ENCODE results near the gene NLGN4X. TPM values are rescaled to one million over a fixed set of nuclear protein-coding genes. Genes with fewer than 3 reads are reported as not detected.

NLGN4X gene
- polyA plus RNA-seq, 1 of the 3 experiments (the other 2 are of a cell fraction) = 0.05 TPM

GRCh38 chrX:5916945-5917344, 311.7 kb downstream of the NLGN4X start:
- POLR2A ChIA-PET = no interaction called here
- H3K4me3 ChIP-seq (ENCODE audit: low read depth in 2 of 2, low read length in 1 of 2) = no peak overlapping the region

DNA sequence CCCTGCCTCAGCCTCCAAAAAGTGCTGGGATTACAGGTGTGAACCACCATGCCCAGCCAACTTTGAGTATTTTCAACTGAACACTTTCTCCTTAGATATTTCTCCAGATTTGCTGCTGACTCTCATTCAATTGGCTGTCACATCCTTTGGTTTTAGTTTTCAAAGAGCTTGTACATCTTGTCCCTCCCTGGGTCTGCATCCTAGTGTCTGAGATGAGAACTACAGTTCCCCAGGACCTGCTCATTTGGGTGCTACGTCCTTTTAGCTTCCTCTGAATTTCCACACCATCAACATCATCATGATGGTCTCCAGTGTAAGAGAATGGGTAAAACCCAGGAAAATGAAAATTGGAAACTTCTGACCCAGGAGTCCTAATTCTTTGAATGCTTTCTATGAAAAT, 312.9 kb downstream of the NLGN4X start:
- no peak for DNase-seq
- H3K36me3 ChIP-seq (replicated peaks in 1 of 2; ENCODE audit: control insufficient read depth in 1 of 2, insufficient read depth in 2 of 2, low read length in 1 of 2) = no peaks in the 10 kb centered on the region
- H2AFZ ChIP-seq (ENCODE audit: low read depth) = no peak overlapping the region
- CTCF ChIA-PET = no interaction called here
- no peaks in the 10 kb centered on the region for H3K9me3 ChIP-seq
- no peak overlapping the region for H3K9ac ChIP-seq
- TF ChIP-seq TAF1 (IDR thresholded peaks at IDR 0.05; ENCODE audit: borderline replicate concordance, low read depth, low read length) = no peak
- no peak for TF ChIP-seq MXI1 (IDR thresholded peaks at IDR 0.05; ENCODE audit: low read depth, low read length)
- no peak for TF ChIP-seq RAD21 (IDR thresholded peaks at IDR 0.05; ENCODE audit: low read length)
- no peak for TF ChIP-seq FOXM1 (IDR thresholded peaks at IDR 0.05; ENCODE audit: low read depth)
- no peak for TF ChIP-seq USF1 (IDR thresholded peaks at IDR 0.05; ENCODE audit: borderline replicate concordance, low read depth)
- TF ChIP-seq JUND (IDR thresholded peaks at IDR 0.05) = no peak
- H3K4me3 ChIP-seq (ENCODE audit: low read depth in 2 of 2, low read length in 1 of 2) = no peak overlapping the region
- 9% methylated on average over 1 of the region's 1 CpG for WGBS (ENCODE audit: low lambda C conversion rate)
- H3K4me1 ChIP-seq (ENCODE audit: control insufficient read depth in 1 of 2, insufficient read depth in 2 of 2, low read depth in 1 of 2, low read length in 1 of 2) = no peaks in the 10 kb centered on the region
- no peaks in the 10 kb centered on the region for H3F3A ChIP-seq (replicated peaks; ENCODE audit: insufficient read depth)
- H4K20me1 ChIP-seq (ENCODE audit: insufficient read depth) = no peaks in the 10 kb centered on the region
- no peaks in the 10 kb centered on the region for H3K27me3 ChIP-seq (ENCODE audit: insufficient read depth)
- POLR2A ChIA-PET = no interaction called here
- H3K4me2 ChIP-seq = no peak overlapping the region
- no peak overlapping the region for H3K27ac ChIP-seq (ENCODE audit: low read depth in 2 of 2, low read length in 1 of 2)
- no peaks in the 10 kb centered on the region for H3K79me2 ChIP-seq (ENCODE audit: insufficient read depth)
- no peaks in the 10 kb centered on the region for H3K9me2 ChIP-seq

More at GRCh38 chrX:5916945-5917344, 311.7 kb downstream of the NLGN4X start:
- no peak for DNase-seq
- no peak overlapping the region for H3K9ac ChIP-seq
- no peak overlapping the region for H3K4me2 ChIP-seq
- no peaks in the 10 kb centered on the region for H3K9me2 ChIP-seq
- H3K4me1 ChIP-seq (ENCODE audit: control insufficient read depth in 1 of 2, insufficient read depth in 2 of 2, low read depth in 1 of 2, low read length in 1 of 2) = no peaks in the 10 kb centered on the region
- WGBS (ENCODE audit: low lambda C conversion rate) = 24% methylated on average over 3 of the region's 5 CpGs
- no peaks in the 10 kb centered on the region for H3K36me3 ChIP-seq (replicated peaks in 1 of 2; ENCODE audit: control insufficient read depth in 1 of 2, insufficient read depth in 2 of 2, low read length in 1 of 2)
- TF ChIP-seq FOXM1 (IDR thresholded peaks at IDR 0.05; ENCODE audit: low read depth) (no peak), RAD21 (IDR thresholded peaks at IDR 0.05; ENCODE audit: low read length) (no peak), POLR2AphosphoS5 (IDR thresholded peaks at IDR 0.05; ENCODE audit: low read depth, low read length) (no peak), TAF1 (IDR thresholded peaks at IDR 0.05; ENCODE audit: borderline replicate concordance, low read depth, low read length) (no peak)
- TF ChIP-seq, protein P1, sequence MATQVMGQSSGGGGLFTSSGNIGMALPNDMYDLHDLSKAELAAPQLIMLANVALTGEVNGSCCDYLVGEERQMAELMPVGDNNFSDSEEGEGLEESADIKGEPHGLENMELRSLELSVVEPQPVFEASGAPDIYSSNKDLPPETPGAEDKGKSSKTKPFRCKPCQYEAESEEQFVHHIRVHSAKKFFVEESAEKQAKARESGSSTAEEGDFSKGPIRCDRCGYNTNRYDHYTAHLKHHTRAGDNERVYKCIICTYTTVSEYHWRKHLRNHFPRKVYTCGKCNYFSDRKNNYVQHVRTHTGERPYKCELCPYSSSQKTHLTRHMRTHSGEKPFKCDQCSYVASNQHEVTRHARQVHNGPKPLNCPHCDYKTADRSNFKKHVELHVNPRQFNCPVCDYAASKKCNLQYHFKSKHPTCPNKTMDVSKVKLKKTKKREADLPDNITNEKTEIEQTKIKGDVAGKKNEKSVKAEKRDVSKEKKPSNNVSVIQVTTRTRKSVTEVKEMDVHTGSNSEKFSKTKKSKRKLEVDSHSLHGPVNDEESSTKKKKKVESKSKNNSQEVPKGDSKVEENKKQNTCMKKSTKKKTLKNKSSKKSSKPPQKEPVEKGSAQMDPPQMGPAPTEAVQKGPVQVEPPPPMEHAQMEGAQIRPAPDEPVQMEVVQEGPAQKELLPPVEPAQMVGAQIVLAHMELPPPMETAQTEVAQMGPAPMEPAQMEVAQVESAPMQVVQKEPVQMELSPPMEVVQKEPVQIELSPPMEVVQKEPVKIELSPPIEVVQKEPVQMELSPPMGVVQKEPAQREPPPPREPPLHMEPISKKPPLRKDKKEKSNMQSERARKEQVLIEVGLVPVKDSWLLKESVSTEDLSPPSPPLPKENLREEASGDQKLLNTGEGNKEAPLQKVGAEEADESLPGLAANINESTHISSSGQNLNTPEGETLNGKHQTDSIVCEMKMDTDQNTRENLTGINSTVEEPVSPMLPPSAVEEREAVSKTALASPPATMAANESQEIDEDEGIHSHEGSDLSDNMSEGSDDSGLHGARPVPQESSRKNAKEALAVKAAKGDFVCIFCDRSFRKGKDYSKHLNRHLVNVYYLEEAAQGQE (IDR thresholded peaks at IDR 0.05; ENCODE audit: low read depth, low read length) = no peak
- TF ChIP-seq, protein P2, sequence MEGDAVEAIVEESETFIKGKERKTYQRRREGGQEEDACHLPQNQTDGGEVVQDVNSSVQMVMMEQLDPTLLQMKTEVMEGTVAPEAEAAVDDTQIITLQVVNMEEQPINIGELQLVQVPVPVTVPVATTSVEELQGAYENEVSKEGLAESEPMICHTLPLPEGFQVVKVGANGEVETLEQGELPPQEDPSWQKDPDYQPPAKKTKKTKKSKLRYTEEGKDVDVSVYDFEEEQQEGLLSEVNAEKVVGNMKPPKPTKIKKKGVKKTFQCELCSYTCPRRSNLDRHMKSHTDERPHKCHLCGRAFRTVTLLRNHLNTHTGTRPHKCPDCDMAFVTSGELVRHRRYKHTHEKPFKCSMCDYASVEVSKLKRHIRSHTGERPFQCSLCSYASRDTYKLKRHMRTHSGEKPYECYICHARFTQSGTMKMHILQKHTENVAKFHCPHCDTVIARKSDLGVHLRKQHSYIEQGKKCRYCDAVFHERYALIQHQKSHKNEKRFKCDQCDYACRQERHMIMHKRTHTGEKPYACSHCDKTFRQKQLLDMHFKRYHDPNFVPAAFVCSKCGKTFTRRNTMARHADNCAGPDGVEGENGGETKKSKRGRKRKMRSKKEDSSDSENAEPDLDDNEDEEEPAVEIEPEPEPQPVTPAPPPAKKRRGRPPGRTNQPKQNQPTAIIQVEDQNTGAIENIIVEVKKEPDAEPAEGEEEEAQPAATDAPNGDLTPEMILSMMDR (IDR thresholded peaks at IDR 0.05) = peak; percentile 13; the same call in 1 of the 2 replicates
- no peaks in the 10 kb centered on the region for H3K79me2 ChIP-seq (ENCODE audit: insufficient read depth)
- no peak overlapping the region for H3K27ac ChIP-seq (ENCODE audit: low read depth in 2 of 2, low read length in 1 of 2)
- no peaks in the 10 kb centered on the region for H3K27me3 ChIP-seq (ENCODE audit: insufficient read depth)
- no peak overlapping the region for H2AFZ ChIP-seq (ENCODE audit: low read depth)
- CTCF ChIA-PET = interaction anchor here (1.2 kb wide), 1 partner anchor 14 kb away, joined by 3 read pairs; no protein-coding TSS in a partner anchor
- H3K9me3 ChIP-seq = no peaks in the 10 kb centered on the region
- no peaks in the 10 kb centered on the region for H4K20me1 ChIP-seq (ENCODE audit: insufficient read depth)
- H3F3A ChIP-seq (replicated peaks; ENCODE audit: insufficient read depth) = no peaks in the 10 kb centered on the region

All from SK-N-SH (cell line).